Endothelial cell of coronary artery (primary cell): Measurements from ENCODE around the gene FOXO1. TPM values are rescaled to one million over a fixed set of nuclear protein-coding genes. Genes with fewer than 3 reads are reported as not detected.

ENCODE experiments used
- total RNA-seq: library from RNA; depleted of rRNA; stranded (reverse); fragments of >200 nt; gene quantifications from 2 replicates; pipeline ENCODE4 v1.2.3, GENCODE V29; 2014

Gene FOXO1
- total RNA-seq, result 16.3 and 17.8 TPM in 2 replicates

GRCh38 chr13:40666045-40666932 lies at the start of gene FOXO1:
TSS of gene FOXO1 (minus strand) at chr13:40666641. CDS start at chr13:40666212, 429 bp downstream.

Other genes starting within 250 kb of the FOXO1 start
- 12.4 and 15.4 TPM in 2 replicates for gene MRPS31, start 104.5 kb upstream of the FOXO1 start, total RNA-seq
- 16.1 and 22.0 TPM in 2 replicates for gene SLC25A15, start 123.0 kb upstream of the FOXO1 start, total RNA-seq